K562 (cell line): ENCODE measurements around the gene PIP5K1B. TPM values are rescaled to one million over a fixed set of nuclear protein-coding genes. Genes with fewer than 3 reads are reported as not detected.

Experiments used
- ASH1L ChIP-seq: fragments of 450-650 bp; IDR thresholded peaks from 2 replicates; pipeline ENCODE4 v1.6.1; 2018; ENCODE audit warnings: borderline replicate concordance, mild to moderate bottlenecking, low read depth; ENCODE audit not compliant: partially characterized antibody
- BCL6 ChIP-seq: fragments of 250-450 bp; sonication (Bioruptor Pico); IDR thresholded peaks from 2 replicates; pipeline ENCODE4 v1.4.0; 2020
- CBFA2T3 ChIP-seq: fragments of 450-650 bp; IDR thresholded peaks from 2 replicates; pipeline ENCODE4 v1.6.1; 2017
- HEY1 ChIP-seq: fragments of 250-450 bp; sonication (Bioruptor Pico); IDR thresholded peaks from 2 replicates; pipeline ENCODE4 v1.5.0; 2020; ENCODE audit warnings: mild to moderate bottlenecking, moderate library complexity, borderline replicate concordance
- HNRNPUL1 ChIP-seq: fragments of 200-400 bp; formaldehyde crosslinking; IDR thresholded peaks from 2 replicates; pipeline ENCODE4 v1.6.1; 2017; ENCODE audit warnings: low read length
- KDM5B ChIP-seq: fragments of 200-600 bp; sonication (generic); IDR thresholded peaks from 2 replicates; pipeline ENCODE4 v1.6.1; 2012; ENCODE audit warnings: low read depth, mild to moderate bottlenecking, moderate library complexity, low read length, control low read depth, inconsistent platforms; ENCODE audit not compliant: insufficient replicate concordance
- MEF2A ChIP-seq: IDR thresholded peaks from 2 replicates; pipeline ENCODE4 v1.6.1; 2011; ENCODE audit warnings: low read depth, mild to moderate bottlenecking, low read length, moderate library complexity; ENCODE audit not compliant: control insufficient read depth
- MYC ChIP-seq, 2 experiments: fragments of 250-450 bp in 1 of 2; sonication (Bioruptor Pico) in 1 of 2; IDR thresholded peaks; 2 replicates each; pipeline versions ENCODE4 v1.5.1 to v1.6.1; 2012 to 2021; ENCODE audit warnings: low read depth in 2 of 2, borderline replicate concordance in 1 of 2, improper control_type of control experiment in 1 of 2, low read length in 1 of 2, mild to moderate bottlenecking in 1 of 2, moderate library complexity in 1 of 2
- NBN ChIP-seq: fragments of 450-650 bp; IDR thresholded peaks from 2 replicates; pipeline ENCODE4 v1.6.1; 2016; ENCODE audit warnings: low read depth, mild to moderate bottlenecking
- RBM25 ChIP-seq: fragments of 200-400 bp; formaldehyde crosslinking; IDR thresholded peaks from 2 replicates; pipeline ENCODE4 v1.6.1; 2018; ENCODE audit warnings: low read length, low read depth, moderate library complexity; ENCODE audit not compliant: severe bottlenecking
- STAT5B ChIP-seq: fragments of 250-450 bp; sonication (Bioruptor Pico); IDR thresholded peaks from 2 replicates; pipeline ENCODE4 v1.8.0; 2021; ENCODE audit warnings: mild to moderate bottlenecking, inconsistent platforms
- TCF7 ChIP-seq: sonication (generic); IDR thresholded peaks from 2 replicates; pipeline ENCODE4 v1.6.1; 2016; ENCODE audit warnings: antibody characterized with exemption, borderline replicate concordance
- TOE1 ChIP-seq, 2 experiments: fragments of 450-650 bp in 1 of 2; sonication (generic) in 1 of 2; formaldehyde crosslinking in 1 of 2; IDR thresholded peaks; 2 replicates each; pipeline versions ENCODE4 v1.7.1 to v1.8.0; 2016 to 2022; ENCODE audit warnings: borderline replicate concordance in 2 of 2, mild to moderate bottlenecking in 2 of 2, antibody characterized with exemption in 1 of 2, inconsistent platforms in 1 of 2, low read depth in 1 of 2, missing genetic modification reagents in 1 of 2, moderate library complexity in 1 of 2
- U2AF2 ChIP-seq: fragments of 200-400 bp; formaldehyde crosslinking; optimal IDR thresholded peaks from 2 replicates; pipeline ENCODE3; 2017; ENCODE audit warnings: low read depth, mild to moderate bottlenecking, low read length
- ZC3H8 ChIP-seq: fragments of 450-650 bp; IDR thresholded peaks from 2 replicates; pipeline ENCODE4 v1.6.1; 2017
- ZFP1 ChIP-seq: fragments of 450-650 bp; formaldehyde crosslinking; IDR thresholded peaks from 2 replicates; pipeline ENCODE4 v1.4.0; 2020; ENCODE audit warnings: mild to moderate bottlenecking, mixed read lengths
- ZNF778 ChIP-seq: fragments of 450-650 bp; formaldehyde crosslinking; IDR thresholded peaks from 2 replicates; pipeline ENCODE4 v1.4.0; 2020; ENCODE audit warnings: mild to moderate bottlenecking, moderate library complexity
- polyA plus RNA-seq, 8 experiments: library from polyadenylated mRNA; depleted of rRNA in 4 of 8; stranded (reverse) in 5 of 8; unstranded in 3 of 8; fragments of >200 nt; fragmentation: Nextera tagmentation in 2 of 8; fragmentation: Illumina TruSeq in 1 of 8; extraction: Ambion mirVana in 2 of 8; extraction: Trizol in 1 of 8; gene quantifications; 2 replicates each; pipeline versions ENCODE4 v1.2.1 to v1.2.3, GENCODE V29; 2011 to 2014; ENCODE audit warnings: inconsistent platforms in 1 of 8, missing spikeins in 1 of 8
- total RNA-seq, 7 experiments: library from RNA; depleted of rRNA in 6 of 7; stranded (reverse); fragments of >200 nt in 6 of 7; fragmentation: Illumina TruSeq in 2 of 7; extraction: Trizol in 2 of 7; gene quantifications; 2 replicates each; pipeline versions ENCODE4 v1.2.1 to v1.2.3, GENCODE V29; 2011 to 2021; ENCODE audit warnings: low replicate concordance in 1 of 7
- TF ChIP-seq, protein P1 (sequence below): fragments of 450-650 bp; IDR thresholded peaks from 2 replicates; pipeline ENCODE4 v1.6.1; 2016
- TF ChIP-seq, protein P2 (sequence below): fragments of 450-650 bp; IDR thresholded peaks from 2 replicates; pipeline ENCODE4 v1.6.1; 2014; ENCODE audit warnings: low read depth, mild to moderate bottlenecking, moderate library complexity, borderline replicate concordance

PIP5K1B gene
- total and polyA plus RNA-seq, 9 of the 15 experiments (the other 6 are each of a cell fraction or from before 2014, with no cell fraction given), result 3.1 to 12.9 (median 7.4) TPM

- no peak for TF ChIP-seq ZFP1
- TF ChIP-seq CBFA2T3, result no peak
- TF ChIP-seq ASH1L, result no peak
- no peak for TF ChIP-seq STAT5B
- no peak for TF ChIP-seq MEF2A
- peak; percentile 8 for TF ChIP-seq KDM5B
- no peak for TF ChIP-seq HNRNPUL1
- peak; percentile 18; the same call in 1 of the 2 replicates for TF ChIP-seq MYC (IDR thresholded peaks at IDR 0.05; ENCODE audit: low read depth, low read length)
- no peak for TF ChIP-seq MYC (CRISPR knock-in tag; IDR thresholded peaks at IDR 0.05; ENCODE audit: borderline replicate concordance, low read depth)
- TF ChIP-seq TCF7, result no peak
- TF ChIP-seq BCL6 (CRISPR knock-in tag), result no peak
- no peak for TF ChIP-seq ZC3H8
- TF ChIP-seq, protein P1, sequence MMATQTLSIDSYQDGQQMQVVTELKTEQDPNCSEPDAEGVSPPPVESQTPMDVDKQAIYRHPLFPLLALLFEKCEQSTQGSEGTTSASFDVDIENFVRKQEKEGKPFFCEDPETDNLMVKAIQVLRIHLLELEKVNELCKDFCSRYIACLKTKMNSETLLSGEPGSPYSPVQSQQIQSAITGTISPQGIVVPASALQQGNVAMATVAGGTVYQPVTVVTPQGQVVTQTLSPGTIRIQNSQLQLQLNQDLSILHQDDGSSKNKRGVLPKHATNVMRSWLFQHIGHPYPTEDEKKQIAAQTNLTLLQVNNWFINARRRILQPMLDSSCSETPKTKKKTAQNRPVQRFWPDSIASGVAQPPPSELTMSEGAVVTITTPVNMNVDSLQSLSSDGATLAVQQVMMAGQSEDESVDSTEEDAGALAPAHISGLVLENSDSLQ, result peak; percentile 79
- TF ChIP-seq HEY1 (CRISPR knock-in tag), result no peak
- TF ChIP-seq, protein P2, sequence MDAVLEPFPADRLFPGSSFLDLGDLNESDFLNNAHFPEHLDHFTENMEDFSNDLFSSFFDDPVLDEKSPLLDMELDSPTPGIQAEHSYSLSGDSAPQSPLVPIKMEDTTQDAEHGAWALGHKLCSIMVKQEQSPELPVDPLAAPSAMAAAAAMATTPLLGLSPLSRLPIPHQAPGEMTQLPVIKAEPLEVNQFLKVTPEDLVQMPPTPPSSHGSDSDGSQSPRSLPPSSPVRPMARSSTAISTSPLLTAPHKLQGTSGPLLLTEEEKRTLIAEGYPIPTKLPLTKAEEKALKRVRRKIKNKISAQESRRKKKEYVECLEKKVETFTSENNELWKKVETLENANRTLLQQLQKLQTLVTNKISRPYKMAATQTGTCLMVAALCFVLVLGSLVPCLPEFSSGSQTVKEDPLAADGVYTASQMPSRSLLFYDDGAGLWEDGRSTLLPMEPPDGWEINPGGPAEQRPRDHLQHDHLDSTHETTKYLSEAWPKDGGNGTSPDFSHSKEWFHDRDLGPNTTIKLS, result peak; percentile 70; the same call in 1 of the 2 replicates
- no peak for TF ChIP-seq ZNF778 (CRISPR knock-in tag)
- TF ChIP-seq RBM25, result no peak
- TF ChIP-seq U2AF2, result no peak
- TF ChIP-seq TOE1 (IDR thresholded peaks at IDR 0.05; ENCODE audit: borderline replicate concordance), result peak; percentile 19; the same call in 1 of the 2 replicates
- TF ChIP-seq TOE1 (CRISPR knock-in tag; IDR thresholded peaks at IDR 0.05; ENCODE audit: borderline replicate concordance, low read depth), result no peak
- no peak for TF ChIP-seq NBN
Measured at GRCh38 chr9:68779558-68780379, 74.7 kb downstream of the PIP5K1B start (continued).
